GM19395 (cell line): Measurements from ENCODE around the gene DGKB.

Experiments
- ATAC-seq: cut with Tn5 transposase; IDR thresholded peaks from one replicate; pipeline ENCODE4 v1.9.1; 2021; ENCODE audit warnings: mild to moderate bottlenecking, moderate library complexity; ENCODE audit not compliant: unreplicated experiment

DGKB gene

GRCh38 chr7:14179781-14180180 is 722.8 kb downstream of the DGKB start:
- ATAC-seq: no peak

- no peak for ATAC-seq
Measured at GRCh38 chr7:14177876-14178275, 724.7 kb downstream of the DGKB start.

- no peak for ATAC-seq
Measured at GRCh38 chr7:14170872-14171271, 731.7 kb downstream of the DGKB start.

GRCh38 chr7:14158111-14158510 is 744.4 kb downstream of the DGKB start:
- ATAC-seq: no peak

- no peak for ATAC-seq
Measured at GRCh38 chr7:14156436-14156835, 746.1 kb downstream of the DGKB start.

- ATAC-seq: no peak
Measured at GRCh38 chr7:14148974-14149373, 753.6 kb downstream of the DGKB start.

GRCh38 chr7:14147532-14147931 is 755.0 kb downstream of the DGKB start:
- no peak for ATAC-seq

GRCh38 chr7:14144538-14144937 is 758.0 kb downstream of the DGKB start:
- no peak for ATAC-seq

- no peak for ATAC-seq
Measured at GRCh38 chr7:14144109-14144508, 758.4 kb downstream of the DGKB start.

- ATAC-seq: no peak
Measured at GRCh38 chr7:14137676-14138075, 764.9 kb downstream of the DGKB start.

GRCh38 chr7:14133752-14134151 is 768.8 kb downstream of the DGKB start:
- ATAC-seq: no peak

GRCh38 chr7:14125998-14126397 is 776.6 kb downstream of the DGKB start:
- no peak for ATAC-seq

GRCh38 chr7:14124716-14125115 is 777.8 kb downstream of the DGKB start:
- ATAC-seq: no peak

- ATAC-seq: no peak
Measured at GRCh38 chr7:14123923-14124322, 778.6 kb downstream of the DGKB start.

GRCh38 chr7:14115701-14116100 is 786.9 kb downstream of the DGKB start:
- ATAC-seq: no peak

- ATAC-seq: no peak
Measured at GRCh38 chr7:14104861-14105260, 797.7 kb downstream of the DGKB start.

GRCh38 chr7:14096159-14096558 is 806.4 kb downstream of the DGKB start:
- no peak for ATAC-seq

GRCh38 chr7:14095233-14095950 is 807.2 kb downstream of the DGKB start:
- ATAC-seq: no peak
